Measurements from ENCODE around the gene SLC14A1. TPM values are rescaled to one million over a fixed set of nuclear protein-coding genes. Genes with fewer than 3 reads are reported as not detected.

Gene SLC14A1
- total RNA-seq, 1 experiment from 2014 or later: not detected

DNA sequence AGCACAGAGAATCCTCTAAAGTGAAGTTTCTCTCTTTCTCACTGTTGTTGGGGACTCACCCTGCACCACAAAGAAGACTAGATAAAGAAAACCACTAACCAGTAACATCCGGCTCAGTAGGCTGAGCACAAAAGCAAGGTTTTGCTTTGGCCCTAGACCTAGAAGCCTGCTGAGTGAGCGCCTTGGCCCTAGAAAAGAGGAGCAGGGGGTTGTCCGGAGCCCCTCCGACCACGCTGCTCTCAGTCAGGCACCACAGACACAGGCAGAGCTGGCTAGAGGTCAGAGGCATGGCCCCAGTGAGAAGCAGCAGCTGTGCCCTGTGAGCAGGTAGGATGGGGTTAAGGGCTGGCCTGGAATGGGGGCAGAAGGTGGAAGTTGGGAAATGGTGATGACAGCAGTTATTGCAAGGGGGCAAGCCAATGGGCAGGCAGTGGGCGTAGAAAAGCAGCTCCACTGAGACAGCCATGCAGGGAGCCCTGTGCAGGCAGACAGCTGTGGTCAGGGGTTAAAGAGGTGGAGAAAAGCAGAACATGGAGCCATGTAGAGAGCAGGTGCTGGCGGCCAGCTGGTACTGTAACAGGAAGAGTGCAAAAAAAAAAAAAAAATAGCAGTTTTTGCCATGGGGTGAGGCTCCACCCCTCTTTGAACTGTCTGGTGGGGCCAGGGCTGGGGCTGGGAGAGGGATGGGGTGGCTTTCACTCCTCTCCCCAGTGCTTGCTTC, 36.9 kb upstream of the SLC14A1 start:
- Mint-ChIP-seq H3K4me1 (ENCODE audit: low read depth, unreplicated experiment) (no peaks in the 10 kb centered on the region), H3K27ac (ENCODE audit: unreplicated experiment) (no peak overlapping the region), H3K9me3 (ENCODE audit: low read depth, unreplicated experiment) (no peaks in the 10 kb centered on the region), H3K4me3 (ENCODE audit: low read depth, unreplicated experiment) (no peak overlapping the region), H3K27me3 (ENCODE audit: unreplicated experiment) (peaks cover 57% of the 10 kb centered on the region), H3K36me3 (ENCODE audit: insufficient read depth, unreplicated experiment) (no peaks in the 10 kb centered on the region)
- no peak for DNase-seq
- intact Hi-C loops (cut with micrococcal nuclease; ENCODE audit: unreplicated experiment): no loop called here
- BruUV-seq (replicated peaks): no TSS peak
- CTCF ChIA-PET: interaction anchor here (0.9 kb wide), 1 partner anchor 193 kb away, joined by 4 read pairs; no protein-coding TSS in a partner anchor
- TF ChIP-seq, protein P1, sequence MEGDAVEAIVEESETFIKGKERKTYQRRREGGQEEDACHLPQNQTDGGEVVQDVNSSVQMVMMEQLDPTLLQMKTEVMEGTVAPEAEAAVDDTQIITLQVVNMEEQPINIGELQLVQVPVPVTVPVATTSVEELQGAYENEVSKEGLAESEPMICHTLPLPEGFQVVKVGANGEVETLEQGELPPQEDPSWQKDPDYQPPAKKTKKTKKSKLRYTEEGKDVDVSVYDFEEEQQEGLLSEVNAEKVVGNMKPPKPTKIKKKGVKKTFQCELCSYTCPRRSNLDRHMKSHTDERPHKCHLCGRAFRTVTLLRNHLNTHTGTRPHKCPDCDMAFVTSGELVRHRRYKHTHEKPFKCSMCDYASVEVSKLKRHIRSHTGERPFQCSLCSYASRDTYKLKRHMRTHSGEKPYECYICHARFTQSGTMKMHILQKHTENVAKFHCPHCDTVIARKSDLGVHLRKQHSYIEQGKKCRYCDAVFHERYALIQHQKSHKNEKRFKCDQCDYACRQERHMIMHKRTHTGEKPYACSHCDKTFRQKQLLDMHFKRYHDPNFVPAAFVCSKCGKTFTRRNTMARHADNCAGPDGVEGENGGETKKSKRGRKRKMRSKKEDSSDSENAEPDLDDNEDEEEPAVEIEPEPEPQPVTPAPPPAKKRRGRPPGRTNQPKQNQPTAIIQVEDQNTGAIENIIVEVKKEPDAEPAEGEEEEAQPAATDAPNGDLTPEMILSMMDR (IDR thresholded peaks at IDR 0.05; ENCODE audit: unreplicated experiment): no peak

DNA sequence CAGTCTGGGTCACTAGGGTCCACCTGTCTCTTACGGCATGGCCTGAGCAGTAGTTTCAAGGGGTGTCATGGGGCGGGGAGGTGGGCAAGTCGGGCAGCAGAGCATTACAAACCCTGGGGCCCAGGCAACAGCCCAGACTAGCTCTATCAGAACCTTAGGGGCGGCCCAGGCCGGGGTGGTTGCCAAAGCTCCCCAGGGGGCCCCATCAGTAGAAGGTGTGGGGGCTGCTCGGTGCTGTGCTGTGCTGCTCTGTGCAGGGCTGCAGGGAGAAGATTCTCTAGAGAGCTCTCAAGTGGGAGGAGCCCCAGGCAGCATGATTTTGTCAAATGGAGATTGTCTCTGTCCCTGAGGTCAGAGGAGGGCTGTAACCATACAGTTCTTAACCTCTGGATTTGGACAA, 36.4 kb upstream of the SLC14A1 start:
- TF ChIP-seq, protein P1 (IDR thresholded peaks at IDR 0.05; ENCODE audit: unreplicated experiment): no peak

DNA sequence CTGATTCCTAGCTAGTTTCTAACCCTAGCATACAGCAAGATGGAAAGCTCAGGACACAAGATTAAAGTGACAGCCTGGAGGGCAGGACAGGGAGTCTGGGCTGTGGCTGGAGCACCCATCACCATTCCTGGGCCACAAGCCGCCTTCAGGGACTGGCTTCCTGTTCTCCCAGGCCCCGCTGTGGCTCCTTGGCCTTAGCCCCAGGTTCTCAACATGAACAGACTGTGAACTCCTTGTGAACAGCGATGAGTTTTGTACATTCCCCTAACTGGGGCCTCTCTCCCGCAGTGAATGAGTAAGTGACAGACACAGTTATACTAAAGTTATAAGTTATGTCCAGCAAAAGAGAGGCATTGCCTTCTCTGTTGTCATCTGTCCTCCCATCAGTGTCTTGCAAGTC, 35.9 kb upstream of the SLC14A1 start:
- BruUV-seq (replicated peaks): no TSS peak
- Mint-ChIP-seq H3K36me3 (ENCODE audit: insufficient read depth, unreplicated experiment) (no peaks in the 10 kb centered on the region), H3K4me3 (ENCODE audit: low read depth, unreplicated experiment) (no peak overlapping the region), H3K27me3 (ENCODE audit: unreplicated experiment) (peaks cover 46% of the 10 kb centered on the region), H3K27ac (ENCODE audit: unreplicated experiment) (no peak overlapping the region), H3K9me3 (ENCODE audit: low read depth, unreplicated experiment) (no peaks in the 10 kb centered on the region), H3K4me1 (ENCODE audit: low read depth, unreplicated experiment) (no peaks in the 10 kb centered on the region)
- DNase-seq: no peak
- intact Hi-C loops (cut with micrococcal nuclease; ENCODE audit: unreplicated experiment): no loop called here
- TF ChIP-seq, protein P1 (IDR thresholded peaks at IDR 0.05; ENCODE audit: unreplicated experiment): no peak
- CTCF ChIA-PET: interaction anchor here (0.9 to 1.8 kb wide), 2 partner anchors 151 to 162 kb away, joined by 3 to 9 read pairs; no protein-coding TSS in a partner anchor

More for the DNA sequence above, 36.4 kb upstream of the SLC14A1 start:
- Mint-ChIP-seq H3K27me3 (ENCODE audit: unreplicated experiment) (peaks cover 51% of the 10 kb centered on the region), H3K27ac (ENCODE audit: unreplicated experiment) (no peak overlapping the region), H3K4me3 (ENCODE audit: low read depth, unreplicated experiment) (no peak overlapping the region), H3K9me3 (ENCODE audit: low read depth, unreplicated experiment) (no peaks in the 10 kb centered on the region), H3K4me1 (ENCODE audit: low read depth, unreplicated experiment) (no peaks in the 10 kb centered on the region), H3K36me3 (ENCODE audit: insufficient read depth, unreplicated experiment) (no peaks in the 10 kb centered on the region)
- no peak for DNase-seq
- CTCF ChIA-PET: interaction anchor here (0.9 kb wide), 2 partner anchors 162 to 192 kb away, joined by 3 to 4 read pairs; no protein-coding TSS in a partner anchor
- no TSS peak for BruUV-seq (replicated peaks)
- intact Hi-C loops (cut with micrococcal nuclease; ENCODE audit: unreplicated experiment): no loop called here

DNA sequence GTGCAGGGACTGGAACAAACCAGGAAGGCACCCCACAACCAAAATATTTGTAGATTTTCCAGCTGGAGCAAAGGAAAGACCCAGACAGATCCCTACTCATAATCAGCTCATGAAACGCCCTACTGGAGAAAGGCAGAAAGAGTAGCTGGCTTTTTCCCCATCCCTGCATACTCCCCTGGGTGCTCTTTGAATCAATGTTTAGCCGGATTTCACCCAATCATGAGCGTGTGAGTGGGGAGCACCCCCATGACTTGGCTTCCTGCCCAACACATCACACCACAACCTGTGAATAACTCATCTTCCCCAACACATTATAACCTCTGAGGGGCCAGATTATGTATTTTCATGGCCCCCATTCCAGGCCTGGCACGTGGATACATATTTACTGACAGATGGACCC, 35.1 kb upstream of the SLC14A1 start:
- no peak overlapping the region for H3K27ac Mint-ChIP-seq (ENCODE audit: unreplicated experiment)
- TF ChIP-seq, protein P1 (IDR thresholded peaks at IDR 0.05; ENCODE audit: unreplicated experiment): no peak
- H3K4me3 Mint-ChIP-seq (ENCODE audit: low read depth, unreplicated experiment): no peak overlapping the region
- no TSS peak for BruUV-seq (replicated peaks)
- H3K4me1 Mint-ChIP-seq (ENCODE audit: low read depth, unreplicated experiment): no peaks in the 10 kb centered on the region
- DNase-seq: no peak
- H3K9me3 Mint-ChIP-seq (ENCODE audit: low read depth, unreplicated experiment): peaks cover 2% of the 10 kb centered on the region
- CTCF ChIA-PET: interaction anchor here (0.9 to 2.3 kb wide), 3 partner anchors 151 to 191 kb away, joined by 3 to 9 read pairs (median 8); no protein-coding TSS in a partner anchor
- H3K27me3 Mint-ChIP-seq (ENCODE audit: unreplicated experiment): peaks cover 39% of the 10 kb centered on the region
- H3K36me3 Mint-ChIP-seq (ENCODE audit: insufficient read depth, unreplicated experiment): no peaks in the 10 kb centered on the region
- intact Hi-C loops (cut with micrococcal nuclease; ENCODE audit: unreplicated experiment): no loop called here
